AG20443 (cell line): ENCODE measurements around the gene UBA7.
"Not testable (repeated sequence)": the region's sequence is repeated elsewhere in the genome, so short reads cannot be mapped to it uniquely, and the experiment has no call there.

Experiments used
- DNase-seq: peaks from one replicate; pipeline ENCODE4 v3.0.0; 2012; ENCODE audit warnings: low spot score, mixed read lengths

Gene UBA7

DNA sequence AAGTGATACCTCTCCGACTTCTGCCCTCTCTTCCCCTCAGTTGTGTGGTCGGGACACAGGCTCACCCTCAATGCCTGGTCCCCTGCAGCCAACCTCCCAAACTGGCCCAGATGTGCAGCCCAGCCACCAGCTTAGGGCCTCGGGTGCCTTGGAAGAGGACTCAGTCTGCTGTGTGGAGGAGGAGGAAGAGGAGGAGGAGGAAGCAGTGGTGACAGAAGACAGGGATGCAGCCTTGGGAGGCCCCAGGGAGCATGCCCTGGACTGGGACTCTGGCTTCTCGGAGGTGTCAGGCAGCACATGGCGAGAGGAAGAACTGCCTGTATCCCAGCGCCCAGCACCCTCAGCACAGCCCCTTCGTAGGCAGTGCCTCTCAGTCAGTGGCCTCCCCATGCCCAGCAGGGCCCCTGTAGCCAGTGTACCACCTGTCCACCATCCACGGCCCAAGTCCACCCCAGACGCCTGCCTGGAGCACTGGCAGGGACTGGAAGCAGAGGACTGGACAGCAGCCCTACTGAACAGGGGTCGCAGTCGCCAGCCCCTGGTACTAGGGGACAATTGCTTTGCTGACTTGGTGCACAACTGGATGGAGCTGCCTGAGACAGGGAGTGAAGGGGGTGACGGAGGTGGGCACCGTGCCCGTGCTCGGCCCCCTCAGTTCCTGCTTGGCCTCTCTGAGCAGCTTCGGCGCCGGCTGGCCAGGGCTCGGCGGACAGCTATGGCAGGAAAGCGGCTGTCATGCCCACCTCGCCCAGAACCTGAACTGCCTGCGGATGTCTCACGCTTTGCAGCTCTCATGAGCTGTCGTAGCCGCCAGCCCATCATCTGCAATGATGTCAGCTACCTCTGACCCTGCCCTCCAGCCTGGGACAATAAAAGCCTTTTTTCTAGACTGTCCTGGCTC is 9.4 kb downstream of the UBA7 start:
- DNase-seq: no peak

DNA sequence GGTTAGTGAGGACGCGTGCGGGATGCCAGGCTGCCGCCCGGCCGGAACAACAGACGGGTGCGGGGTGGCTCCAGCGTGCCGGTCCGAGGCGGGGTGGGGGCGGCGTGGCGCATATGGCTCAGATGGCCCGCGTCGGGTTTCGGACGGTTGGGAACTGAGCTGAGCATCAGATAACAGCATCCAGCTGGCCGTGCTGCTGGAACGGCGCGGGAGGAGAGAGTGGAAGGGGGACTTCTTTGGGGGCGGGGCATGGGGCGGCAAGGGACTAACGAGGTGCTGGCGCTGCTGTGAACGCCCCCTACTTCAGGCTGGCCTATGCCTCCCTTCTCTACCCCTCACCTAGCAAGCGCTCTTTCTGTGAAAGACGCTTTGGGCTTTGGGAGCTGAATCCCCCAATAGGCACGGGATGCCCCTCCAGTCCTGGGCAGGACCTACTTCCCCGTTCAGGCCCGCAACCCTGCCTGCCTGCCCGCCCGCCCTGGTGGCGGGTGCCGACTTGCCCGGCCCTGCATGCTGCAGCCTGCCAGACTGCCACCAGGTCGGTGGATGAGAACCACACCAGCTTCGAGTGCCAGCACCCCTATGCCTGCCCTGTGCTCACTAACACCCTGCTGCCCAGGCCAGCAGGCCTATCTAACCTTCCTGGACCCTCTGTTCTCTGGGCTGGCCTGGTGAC is 10.2 kb downstream of the UBA7 start:
- DNase-seq: peak; percentile 25

DNA sequence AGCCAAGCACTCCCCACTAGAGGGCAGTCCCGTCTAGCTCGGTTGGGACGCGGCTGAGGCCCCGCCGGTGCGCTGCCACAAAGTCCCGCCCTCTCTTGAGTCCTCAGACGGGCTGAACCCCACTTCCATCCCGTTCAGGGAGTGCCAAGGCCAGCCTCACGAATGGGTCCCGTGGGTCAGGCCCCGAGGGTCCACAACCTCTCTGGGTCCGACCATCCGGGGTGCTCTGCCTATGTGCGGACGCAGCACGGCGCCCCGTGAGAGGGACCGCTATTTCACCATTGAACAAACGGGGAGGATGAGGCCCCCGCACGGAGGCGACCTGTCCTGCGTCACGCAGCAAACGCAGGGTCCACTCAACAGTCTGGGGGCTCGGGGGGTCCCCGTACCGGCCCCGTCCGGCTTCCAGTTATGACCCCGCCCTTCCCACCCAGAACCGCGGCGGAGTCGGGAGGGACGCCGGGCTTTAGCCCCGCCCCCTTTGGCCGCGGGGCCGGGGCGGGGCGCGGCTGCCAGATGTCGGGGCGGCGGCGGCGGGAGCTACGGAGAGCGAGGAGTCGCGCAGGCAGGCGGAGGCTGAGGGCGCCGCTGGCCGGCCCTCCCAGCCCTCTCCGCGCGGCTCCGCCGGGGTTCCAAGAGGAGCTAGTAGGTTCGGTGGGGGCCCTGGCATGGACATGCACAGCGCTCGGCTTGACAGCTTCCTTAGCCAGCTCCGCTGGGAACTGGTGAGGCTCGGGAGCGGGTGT is 10.9 kb downstream of the UBA7 start, which contains the start of gene INKA1:
INKA1 (plus strand) TSS at position 543 of the 746 bp plus-strand sequence; CDS start at position 675, 132 bp downstream.
- DNase-seq: peak; percentile 96

DNA sequence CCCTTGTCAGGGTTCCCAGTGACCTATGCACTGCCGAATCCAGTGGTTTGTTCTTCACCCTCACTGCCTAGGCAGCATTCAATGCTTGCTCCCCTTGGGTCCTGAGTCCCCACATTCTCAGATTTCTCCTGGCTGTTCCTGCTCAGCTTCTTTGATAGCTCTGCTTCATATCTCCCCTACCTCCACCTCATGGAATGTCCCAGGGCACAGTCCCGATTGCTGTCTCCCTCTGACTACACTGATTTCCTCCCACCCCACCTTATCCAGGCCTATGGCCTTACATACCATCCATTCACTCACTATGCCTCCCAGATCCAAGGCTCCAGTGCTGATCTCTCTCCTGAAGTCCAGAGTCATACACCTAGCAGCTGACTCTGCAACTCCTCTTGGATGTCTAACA is 12.6 kb downstream of the UBA7 start:
- no peak for DNase-seq

DNA sequence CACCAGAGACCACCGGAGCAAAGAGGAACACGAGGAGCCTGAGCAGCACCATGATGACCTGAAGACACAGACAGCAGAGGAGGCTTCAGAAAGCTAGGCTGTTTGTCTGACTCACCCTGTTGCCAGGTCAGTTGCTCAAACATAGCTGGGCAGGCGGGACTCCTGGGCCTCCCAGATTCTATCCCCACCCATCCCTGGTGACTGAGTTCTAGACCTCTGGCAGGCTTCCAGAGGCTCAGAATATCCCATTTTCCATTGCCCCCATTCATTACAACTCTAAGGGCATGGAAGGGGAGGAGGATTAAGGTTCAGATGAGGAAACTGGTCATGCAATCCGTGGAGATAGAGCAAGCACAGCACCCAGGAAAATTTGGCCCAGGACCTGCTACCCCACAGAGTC is 14.0 kb downstream of the UBA7 start, which contains the start of gene CDHR4:
CDHR4 (minus strand) TSS at position 113 of the 400 bp plus-strand sequence; CDS start at position 52, 61 bp downstream.
- DNase-seq: peak; percentile 95

DNA sequence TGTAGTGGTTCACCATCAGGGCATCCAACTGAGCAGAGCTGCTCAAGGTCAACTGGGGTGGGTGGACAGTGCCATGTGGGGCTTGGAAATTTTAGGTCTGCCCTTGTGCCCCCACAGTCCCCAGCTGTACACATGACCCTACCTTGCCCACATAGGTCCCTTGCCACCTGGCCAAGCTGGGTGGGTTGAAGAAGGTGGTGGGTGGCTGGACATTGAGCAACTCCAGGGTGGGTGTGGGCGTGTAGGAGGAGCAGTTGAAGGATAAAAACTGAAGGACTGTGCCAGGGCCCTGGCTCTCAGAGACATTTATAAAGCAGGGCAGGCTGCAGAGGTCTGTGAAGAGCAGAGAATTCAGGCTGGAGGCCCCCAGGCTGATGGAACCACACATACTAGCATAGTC is 14.6 kb downstream of the UBA7 start:
- no peak for DNase-seq

DNA sequence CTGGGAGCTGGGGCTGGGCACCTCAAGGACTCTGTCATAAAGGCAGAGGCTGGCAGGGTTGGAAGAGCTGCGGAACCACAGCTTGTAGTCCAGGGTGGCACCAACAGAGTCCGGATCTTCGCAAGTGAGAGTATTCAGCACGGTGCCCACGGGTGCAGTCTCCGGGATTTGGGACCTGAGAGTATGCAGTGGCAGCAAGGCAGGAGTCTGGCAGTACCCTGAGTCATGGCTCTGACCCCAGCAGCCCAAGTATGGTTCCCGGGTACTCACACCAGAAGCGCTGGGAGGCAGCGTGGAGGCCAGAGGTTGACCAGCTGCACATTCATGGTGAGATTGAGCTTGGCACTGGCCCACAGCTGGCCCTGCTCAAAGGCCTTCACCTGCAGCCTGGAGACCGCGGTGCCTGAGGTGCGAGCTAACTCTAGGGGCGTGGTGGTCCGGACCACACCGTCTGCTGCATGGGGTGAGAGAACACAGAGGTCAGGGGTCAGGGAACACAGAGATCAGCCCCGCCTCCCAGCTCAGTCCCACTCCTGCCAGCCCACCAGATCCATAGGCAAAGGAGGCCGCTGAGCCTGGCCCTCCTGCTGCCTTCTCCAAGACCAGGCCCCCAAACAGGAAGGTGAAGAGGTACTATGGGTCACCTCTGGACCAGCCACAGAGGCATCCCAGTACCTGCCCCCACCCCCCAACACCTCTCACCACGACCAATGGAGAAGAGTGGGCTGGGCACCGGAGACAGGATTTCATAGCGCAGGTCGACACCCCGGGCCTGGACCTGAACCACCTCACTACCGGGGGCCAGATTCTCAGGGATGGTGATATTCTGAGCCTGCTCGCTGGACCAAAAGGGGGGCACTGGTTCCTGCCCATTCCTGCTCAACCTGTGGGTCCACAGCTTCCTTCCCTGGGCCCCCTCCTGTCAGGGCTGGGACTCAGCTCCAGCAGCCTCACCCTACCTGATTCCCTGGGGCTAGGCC is 18.5 kb downstream of the UBA7 start:
- DNase-seq: no peak

DNA sequence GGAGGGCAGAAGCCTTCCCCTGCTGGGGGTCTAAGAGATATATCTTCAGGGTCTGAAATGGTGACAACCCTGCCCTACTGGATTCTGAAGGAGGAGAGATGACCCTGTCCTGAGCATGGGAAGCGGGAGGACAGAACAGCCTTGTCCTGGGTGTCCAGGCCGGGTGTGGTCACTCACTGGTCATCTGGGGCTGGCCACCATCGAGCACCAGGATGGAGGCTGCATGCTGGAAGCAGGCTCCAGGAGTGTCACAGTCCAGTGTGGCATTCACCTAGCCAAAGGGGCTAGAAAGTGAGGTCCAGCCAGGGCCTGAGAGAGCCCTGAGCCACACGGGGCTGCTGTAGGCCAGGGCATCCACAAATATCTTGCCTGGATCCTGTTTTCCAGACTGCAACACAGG is 19.3 kb downstream of the UBA7 start:
- DNase-seq: no peak

DNA sequence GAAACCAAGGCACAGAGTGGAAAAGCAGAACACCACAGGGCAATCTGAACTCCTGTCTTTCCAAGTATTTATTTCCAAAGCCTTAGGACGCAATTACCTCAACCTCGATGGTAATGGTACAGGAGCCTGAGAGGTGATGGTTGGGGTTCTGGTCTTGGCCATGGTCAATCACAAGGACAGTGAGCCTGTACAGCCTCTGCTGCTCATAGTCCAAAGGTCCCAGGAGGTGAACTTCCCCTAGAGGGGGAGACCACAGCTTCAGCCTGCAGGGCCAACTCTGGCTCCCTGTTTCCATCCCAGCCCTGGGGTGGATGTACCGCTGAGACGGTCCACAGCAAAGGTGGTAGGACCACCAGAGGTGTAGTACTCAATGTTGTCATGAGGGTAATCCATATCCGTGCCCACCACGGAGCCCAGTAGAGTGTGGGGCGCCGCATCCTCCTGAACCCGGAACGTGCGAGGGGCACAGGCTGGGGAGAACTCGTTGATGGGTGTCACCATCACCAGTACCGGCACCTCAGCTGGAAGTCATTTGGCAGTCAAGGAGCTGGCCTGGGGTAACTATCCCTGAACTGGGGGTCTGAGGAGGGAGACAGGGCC is 20.2 kb downstream of the UBA7 start:
- DNase-seq: no peak

DNA sequence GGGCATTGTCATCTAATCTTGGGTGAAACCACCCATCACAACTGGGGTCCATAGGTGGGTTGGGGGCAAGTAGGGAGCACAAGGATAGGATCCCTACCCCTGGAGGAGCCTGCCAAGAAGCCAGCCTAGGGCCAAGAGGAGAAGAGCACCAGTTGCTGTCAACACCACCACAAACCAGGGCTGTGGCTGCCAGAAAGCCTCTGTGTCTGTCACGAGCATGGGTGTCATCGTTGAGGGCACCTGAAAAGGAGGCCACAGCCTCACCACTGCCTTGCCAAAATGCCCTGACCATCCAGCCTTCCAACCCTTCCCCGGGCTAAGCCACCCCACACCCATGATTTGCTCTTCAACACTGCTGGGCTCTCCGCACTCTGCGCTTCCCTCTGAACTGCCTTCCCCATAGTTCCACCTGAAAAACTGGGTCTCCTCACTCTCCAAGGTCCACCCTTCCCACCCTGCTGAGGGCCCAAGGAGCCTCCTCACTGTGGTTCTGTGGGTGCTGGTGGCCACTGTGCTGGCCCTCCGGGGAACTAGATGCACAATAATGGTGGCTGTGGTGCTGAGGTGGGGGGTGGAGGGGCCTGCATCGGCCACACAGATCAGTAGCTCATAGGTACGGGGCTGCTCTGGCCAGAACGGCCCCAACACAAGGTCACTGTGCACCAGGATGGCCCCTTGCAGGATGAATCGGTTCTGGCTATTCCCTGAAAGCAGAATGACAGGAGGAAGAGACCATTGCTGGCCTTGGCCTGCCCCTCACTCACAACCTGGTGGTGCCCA is 21.2 kb downstream of the UBA7 start:
- peak; percentile 1 for DNase-seq

DNA sequence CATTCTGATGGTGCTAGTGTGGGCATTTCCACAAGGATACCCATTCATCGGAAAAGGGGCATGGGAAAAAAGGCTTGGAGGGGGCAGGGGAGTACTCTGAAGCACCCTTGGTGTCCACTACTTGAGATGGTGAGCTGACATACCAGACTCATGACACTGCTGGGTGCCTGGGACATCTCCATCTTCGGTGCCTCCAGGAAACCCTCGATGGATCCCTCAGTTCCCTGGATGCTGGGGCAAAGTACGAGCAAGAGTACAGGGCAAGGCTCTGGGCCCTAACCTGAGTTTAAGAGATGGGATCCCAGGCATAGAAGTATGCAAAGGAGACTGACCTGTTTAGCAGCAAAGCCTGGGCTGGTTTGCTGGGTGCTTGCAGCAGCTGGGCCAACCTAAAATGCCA is 22.2 kb downstream of the UBA7 start:
- peak; percentile 2 for DNase-seq

DNA sequence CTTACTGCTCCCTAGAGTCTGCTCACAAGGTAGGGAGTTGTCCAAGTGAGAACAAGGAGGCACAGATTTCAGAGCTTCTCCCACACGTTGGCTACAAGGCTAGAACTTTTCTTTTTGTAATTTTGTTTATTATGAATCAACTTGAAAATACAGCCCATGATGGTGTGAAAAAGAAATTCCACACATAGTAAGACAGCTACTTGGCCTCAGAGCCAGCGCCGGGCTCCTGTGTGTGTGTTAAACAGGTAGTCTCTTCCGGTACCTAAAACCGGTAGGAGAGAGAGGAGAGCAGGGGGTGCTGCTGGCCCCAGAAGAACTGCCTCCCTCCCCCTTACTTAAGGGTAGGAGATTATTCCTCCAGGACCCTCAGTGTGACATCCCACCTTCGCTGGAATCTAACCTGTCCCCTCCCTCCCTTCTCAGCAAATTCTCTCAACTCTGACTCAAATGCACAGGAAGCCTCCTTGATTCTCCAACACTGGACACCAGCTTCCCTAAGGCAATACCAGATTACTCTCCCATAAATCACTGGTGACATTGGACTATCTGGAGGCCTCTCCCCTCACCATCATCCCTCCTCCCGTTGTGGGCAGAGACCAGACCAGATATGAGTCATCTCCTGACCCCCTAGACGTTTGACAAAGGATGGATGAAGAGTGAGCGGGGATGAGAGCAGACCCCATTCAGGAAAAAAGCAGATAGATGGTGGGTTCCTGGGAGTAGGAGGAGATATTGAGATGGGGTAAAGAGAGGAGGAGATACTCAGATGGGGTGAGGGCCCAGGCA is 22.9 kb downstream of the UBA7 start:
- DNase-seq: no peak

DNA sequence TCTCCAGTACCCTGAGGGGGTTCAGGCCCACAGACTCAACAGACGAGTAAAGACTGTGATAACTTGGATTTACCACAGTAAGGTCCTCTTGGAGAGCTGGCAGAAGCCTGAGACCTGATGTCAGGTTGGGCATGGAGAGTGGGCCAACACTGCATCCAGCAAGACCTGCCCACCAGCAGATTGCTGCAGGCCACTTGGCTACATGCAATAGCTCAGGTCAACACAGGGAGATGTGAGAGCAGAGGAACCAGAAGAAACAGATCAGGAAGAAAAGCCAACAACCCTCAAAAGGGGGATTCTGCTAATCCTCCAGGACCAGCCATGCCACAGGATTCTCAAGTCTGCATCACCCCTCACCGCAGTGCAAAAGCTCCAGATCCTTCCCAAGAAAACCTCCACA is 25.7 kb downstream of the UBA7 start:
- no peak for DNase-seq

DNA sequence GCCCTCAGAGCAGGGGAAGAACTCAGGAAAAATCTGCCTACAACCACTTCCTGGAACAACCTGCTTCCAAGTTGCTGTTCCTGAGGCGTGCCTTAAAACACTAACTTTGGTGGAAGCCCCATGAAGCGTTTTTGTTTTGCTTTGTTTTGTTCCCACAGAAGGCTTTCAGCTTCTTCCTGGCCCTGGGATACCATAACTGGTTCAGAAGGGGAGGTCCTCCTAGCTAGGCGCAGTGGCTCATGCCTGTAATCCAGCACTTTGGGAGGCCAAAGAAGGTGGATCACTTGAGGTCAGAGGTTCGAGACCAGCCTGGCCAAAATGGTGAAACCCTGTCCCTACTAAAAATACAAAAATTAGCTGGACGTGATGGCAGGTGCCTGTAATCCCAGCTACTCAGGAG is 26.2 kb downstream of the UBA7 start:
- no peak for DNase-seq

DNA sequence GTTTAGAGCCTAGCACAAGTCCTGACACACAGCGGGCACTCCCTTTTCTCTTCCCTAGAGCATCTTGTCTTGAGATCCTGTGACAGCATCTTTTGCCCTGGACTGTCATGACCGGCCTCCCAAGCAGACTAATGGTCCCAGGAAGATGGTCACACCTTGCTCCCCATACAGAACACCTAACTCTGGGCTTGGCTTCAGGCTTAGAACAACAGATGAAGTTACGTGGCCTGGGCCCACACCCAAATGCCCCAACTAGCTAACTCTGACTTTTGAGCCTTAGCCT is 26.6 kb downstream of the UBA7 start:
- no peak for DNase-seq

DNA sequence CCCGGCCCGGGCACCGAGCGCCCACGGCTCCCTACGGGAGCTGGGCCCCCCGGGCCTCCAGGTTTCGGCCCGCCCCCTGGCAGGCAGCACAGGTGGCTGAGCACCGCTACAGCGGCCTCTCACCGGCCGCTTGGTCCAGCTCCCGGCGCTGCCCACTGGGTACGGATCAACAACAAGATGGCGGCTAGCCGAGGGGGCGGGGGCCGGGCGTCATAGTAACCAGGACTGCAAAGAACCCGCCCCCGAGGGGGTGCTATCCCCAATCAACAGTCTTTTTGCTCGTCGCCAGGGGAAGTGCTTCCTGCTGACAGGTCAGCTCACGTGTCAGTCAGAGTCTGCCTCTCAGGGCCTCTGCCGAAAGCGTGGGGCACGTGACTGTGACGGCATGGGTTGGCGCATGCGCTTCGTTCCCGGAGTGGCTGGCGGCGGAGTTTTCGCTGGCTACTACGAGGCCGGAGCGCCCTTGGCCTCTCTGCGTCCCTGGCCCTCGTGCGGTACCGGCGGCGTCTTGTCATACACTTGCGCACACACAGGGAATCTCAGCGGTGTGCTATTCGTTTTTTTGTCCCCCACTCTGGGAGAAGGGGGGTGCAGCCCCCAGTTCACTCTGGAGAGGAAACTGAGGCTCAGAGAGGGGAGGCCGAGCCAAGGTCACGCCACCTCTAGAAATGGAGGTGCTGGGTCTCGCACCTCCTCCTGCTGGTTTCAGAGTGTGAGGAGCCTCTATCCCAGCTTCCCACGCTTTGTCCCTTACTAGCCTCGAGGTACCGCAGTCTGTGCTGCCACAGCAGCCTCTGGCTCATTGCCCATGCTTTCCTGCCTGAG is 27.2 kb downstream of the UBA7 start, which contains the start of gene IP6K1:
IP6K1 (minus strand) TSS at position 186 of the 825 bp plus-strand sequence. CDS start 38,502 bp downstream, outside the sequence.
- DNase-seq: peak; percentile 100

DNA sequence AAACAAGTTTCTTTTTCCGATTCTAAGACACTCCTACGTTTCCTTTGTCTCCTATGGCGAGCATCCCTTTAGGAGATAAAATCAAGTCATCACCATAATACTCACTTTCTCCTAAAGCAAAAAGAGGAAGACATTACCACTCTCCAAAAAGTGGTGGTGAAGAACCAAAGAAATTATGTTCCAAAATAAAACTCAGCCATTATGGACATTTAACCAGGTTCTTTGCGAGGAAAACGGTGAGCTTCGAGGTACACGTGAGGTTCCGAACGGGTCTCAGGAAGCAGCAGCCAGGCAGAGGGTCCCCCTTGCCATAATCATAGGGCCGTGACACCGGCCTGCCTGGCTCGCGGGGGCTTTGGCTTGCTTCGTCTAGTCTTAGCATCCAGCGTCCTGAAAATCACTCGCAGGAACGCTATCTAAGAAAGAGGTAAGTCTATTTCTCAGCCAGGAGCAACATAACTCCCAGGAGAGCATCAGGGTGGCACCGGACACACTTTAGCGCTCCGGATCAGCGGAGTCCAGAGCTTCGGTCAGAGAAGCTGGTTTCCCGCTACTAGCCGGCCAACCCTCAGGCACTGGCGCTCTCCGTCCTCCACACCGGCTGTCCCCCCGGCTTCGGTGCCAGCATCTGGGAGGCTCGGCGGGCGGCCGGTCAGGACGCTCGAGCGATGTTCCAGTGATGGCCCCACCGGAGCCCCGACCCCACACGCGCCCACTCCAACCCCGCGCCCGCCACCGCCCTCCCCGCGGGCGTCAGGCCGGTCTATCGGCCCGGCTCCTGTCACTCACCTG is 28.0 kb downstream of the UBA7 start:
- DNase-seq: peak; percentile 62

DNA sequence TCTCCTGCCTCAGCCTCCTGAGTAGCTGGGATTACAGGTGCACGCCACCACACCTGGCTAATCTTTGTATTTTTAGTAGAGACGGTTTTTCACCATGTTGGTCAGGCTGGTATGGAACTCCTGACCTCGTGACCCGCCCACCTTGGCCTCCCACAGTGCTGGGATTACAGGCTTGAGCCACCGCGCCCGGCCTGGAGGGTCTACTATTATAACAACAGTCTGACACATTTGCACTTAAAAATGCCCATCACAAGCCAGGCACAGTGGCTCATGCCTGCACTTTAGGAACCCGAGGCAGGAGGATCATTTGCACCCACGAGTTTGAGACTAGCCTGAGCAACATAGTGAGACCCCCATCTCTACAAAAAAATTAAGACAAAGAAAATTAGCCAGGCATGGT is 31.5 kb downstream of the UBA7 start:
- DNase-seq: not testable (repeated sequence)
